H9 (cell line): ENCODE data around the gene NCAPG. TPM values are rescaled to one million over a fixed set of nuclear protein-coding genes. Genes with fewer than 3 reads are reported as not detected.

Experiments
- DNase-seq: peaks from one replicate; pipeline ENCODE4 v3.0.0-alpha.2; 2017
- H2AFZ ChIP-seq: one replicate; pipeline ENCODE4 v1.6.1; 2013; ENCODE audit warnings: mild to moderate bottlenecking, low read length, control low read depth, moderate library complexity
- H2AK5ac ChIP-seq: 2 replicates; pipeline ENCODE4 v1.6.1; 2013; ENCODE audit warnings: low read length, control low read depth, mixed read lengths; ENCODE audit not compliant: insufficient read length
- H2BK120ac ChIP-seq: one replicate; pipeline ENCODE4 v1.6.1; 2013; ENCODE audit warnings: low read depth, mild to moderate bottlenecking, low read length, control low read depth, inconsistent platforms; ENCODE audit not compliant: poor library complexity, severe bottlenecking
- H2BK12ac ChIP-seq: 2 replicates; pipeline ENCODE4 v1.6.1; 2013; ENCODE audit warnings: low read length, control low read depth, mixed read lengths, low read depth; ENCODE audit not compliant: insufficient read length
- H2BK15ac ChIP-seq: 2 replicates; pipeline ENCODE4 v1.6.1; 2013; ENCODE audit warnings: low read depth, low read length, control low read depth
- H2BK20ac ChIP-seq: one replicate; pipeline ENCODE4 v1.6.1; 2013; ENCODE audit warnings: low read depth, mild to moderate bottlenecking, low read length, control low read depth, inconsistent platforms; ENCODE audit not compliant: poor library complexity, severe bottlenecking
- H2BK5ac ChIP-seq: 2 replicates; pipeline ENCODE4 v1.6.1; 2013; ENCODE audit warnings: low read length, control low read depth, mixed read lengths; ENCODE audit not compliant: insufficient read length
- H3K14ac ChIP-seq: 2 replicates; pipeline ENCODE4 v1.6.1; 2013; ENCODE audit warnings: low read length, control low read depth; ENCODE audit not compliant: insufficient read depth
- H3K18ac ChIP-seq: 2 replicates; pipeline ENCODE4 v1.6.1; 2013; ENCODE audit warnings: low read depth, mild to moderate bottlenecking, mixed read lengths, low read length, control low read depth; ENCODE audit not compliant: insufficient read length
- H3K23ac ChIP-seq: 2 replicates; pipeline ENCODE4 v1.6.1; 2013; ENCODE audit warnings: low read length, control low read depth, mixed read lengths, low read depth; ENCODE audit not compliant: insufficient read length
- H3K23me2 ChIP-seq: 2 replicates; pipeline ENCODE4 v1.6.1; 2013; ENCODE audit warnings: low read depth, mild to moderate bottlenecking, mixed read lengths, low read length, control low read depth; ENCODE audit not compliant: insufficient read length, poor library complexity, severe bottlenecking
- H3K27ac ChIP-seq: 2 replicates; pipeline ENCODE4 v1.5.1; 2013; ENCODE audit warnings: low read length, control low read depth, mixed read lengths, low read depth; ENCODE audit not compliant: insufficient read length
- H3K27me3 ChIP-seq: 2 replicates; pipeline ENCODE4 v1.6.1; 2013; ENCODE audit warnings: low read length, control low read depth, inconsistent platforms; ENCODE audit not compliant: insufficient read depth
- H3K4ac ChIP-seq: 2 replicates; pipeline ENCODE4 v1.6.1; 2013; ENCODE audit warnings: low read depth, mild to moderate bottlenecking, control low read depth, inconsistent platforms, low read length, moderate library complexity
- H3K4me1 ChIP-seq: 2 replicates; pipeline ENCODE4 v1.6.1; 2013; ENCODE audit warnings: low read length, control low read depth, inconsistent platforms; ENCODE audit not compliant: insufficient read depth
- H3K4me2 ChIP-seq: 2 replicates; pipeline ENCODE4 v1.6.1; 2013; ENCODE audit warnings: low read length, control low read depth, mixed read lengths; ENCODE audit not compliant: insufficient read length, insufficient read depth
- H3K56ac ChIP-seq: 2 replicates; pipeline ENCODE4 v1.6.1; 2013; ENCODE audit warnings: low read depth, mild to moderate bottlenecking, mixed read lengths, low read length, control low read depth; ENCODE audit not compliant: insufficient read length
- H3K79me1 ChIP-seq: 2 replicates; pipeline ENCODE4 v1.6.1; 2013; ENCODE audit warnings: low read depth, mild to moderate bottlenecking, moderate library complexity, low read length, control low read depth, inconsistent platforms; ENCODE audit not compliant: insufficient read depth, poor library complexity, severe bottlenecking
- H3K79me2 ChIP-seq: 2 replicates; pipeline ENCODE4 v1.6.1; 2013; ENCODE audit warnings: low read length, control low read depth, inconsistent platforms; ENCODE audit not compliant: insufficient read depth
- H3K9ac ChIP-seq: 2 replicates; pipeline ENCODE4 v1.6.1; 2013; ENCODE audit warnings: low read length, control low read depth, mixed read lengths; ENCODE audit not compliant: insufficient read length; ENCODE audit errors: extremely low read depth
- H3K9me3 ChIP-seq: one replicate; pipeline ENCODE4 v1.6.1; 2013; ENCODE audit warnings: low read depth, low read length, inconsistent platforms; ENCODE audit not compliant: control insufficient read depth
- H3T11ph ChIP-seq: one replicate; pipeline ENCODE4 v1.6.1; 2013; ENCODE audit warnings: mild to moderate bottlenecking, low read length, control low read depth, inconsistent platforms
- H4K20me1 ChIP-seq: one replicate; pipeline ENCODE4 v1.6.1; 2013; ENCODE audit not compliant: control insufficient read depth, insufficient read length, insufficient read depth
- H4K5ac ChIP-seq: 2 replicates; pipeline ENCODE4 v1.6.1; 2013; ENCODE audit warnings: low read depth, mild to moderate bottlenecking, mixed read lengths, low read length, control low read depth; ENCODE audit not compliant: insufficient read length
- H4K8ac ChIP-seq: replicated peaks from 2 replicates; pipeline ENCODE4 v1.6.1; 2013; ENCODE audit warnings: low read length, control low read depth, mixed read lengths, low read depth; ENCODE audit not compliant: insufficient read length
- H4K91ac ChIP-seq: 2 replicates; pipeline ENCODE4 v1.6.1; 2013; ENCODE audit warnings: low read depth, mild to moderate bottlenecking, moderate library complexity, mixed read lengths, low read length, control low read depth; ENCODE audit not compliant: insufficient read length
- H3K27ac Mint-ChIP-seq, 3 experiments: 2 replicates in 2 of 3; 3 replicates in 1 of 3; pipeline ENCODE4 v1.8.0; 2020 to 2021; ENCODE audit warnings: mixed read lengths in 3 of 3, mild to moderate bottlenecking in 1 of 3, moderate library complexity in 1 of 3
- H3K27me3 Mint-ChIP-seq: 2 replicates; pipeline ENCODE4 v1.8.0; 2021; ENCODE audit warnings: low read depth, mild to moderate bottlenecking, moderate library complexity, mixed read lengths
- H3K36me3 Mint-ChIP-seq, 3 experiments: 2 replicates in 2 of 3; 3 replicates in 1 of 3; pipeline ENCODE4 v1.8.0; 2020 to 2021; ENCODE audit warnings: low read depth in 3 of 3, mixed read lengths in 3 of 3; ENCODE audit not compliant: insufficient read depth in 1 of 3
- H3K4me1 Mint-ChIP-seq, 2 experiments: 2 replicates each; pipeline ENCODE4 v1.8.0; 2020; ENCODE audit warnings: mixed read lengths in 2 of 2
- H3K4me3 Mint-ChIP-seq, 2 experiments: 2 replicates in 1 of 2; 3 replicates in 1 of 2; pipeline ENCODE4 v1.8.0; 2020 to 2021; ENCODE audit warnings: mild to moderate bottlenecking in 2 of 2, mixed read lengths in 2 of 2, moderate library complexity in 1 of 2
- H3K9me3 Mint-ChIP-seq, 2 experiments: 2 replicates in 1 of 2; 3 replicates in 1 of 2; pipeline ENCODE4 v1.8.0; 2020; ENCODE audit warnings: mild to moderate bottlenecking in 2 of 2, mixed read lengths in 2 of 2, moderate library complexity in 1 of 2
- WGBS: extraction: QIAGEN DNeasy Blood & Tissue Kit; methylation state at CpG from one replicate; pipeline ENCODE4 v1.1.7; 2013; ENCODE audit warnings: missing lambda C conversion rate, low lambda C conversion rate, mixed read lengths; ENCODE audit not compliant: insufficient read length; ENCODE audit errors: extremely low coverage; 5-methylcytosine and 5-hydroxymethylcytosine counted together
- total RNA-seq: library from RNA; stranded (reverse); gene quantifications from 2 replicates; pipeline ENCODE4 v1.2.1, GENCODE V29; 2021
- TF ChIP-seq, protein P1 (sequence below): fragments of 200-600 bp; sonication (generic); conservative IDR thresholded peaks from 3 replicates; pipeline ENCODE4 v1.8.0; 2021; ENCODE audit warnings: antibody characterized with exemption, mild to moderate bottlenecking

The NCAPG gene
- total RNA-seq, 1 experiment from 2014 or later: 48.8 TPM

GRCh38 chr4:17763416-17763815, 47.4 kb upstream of the NCAPG start:
- Histone ChIP-seq H2BK5ac (no peak overlapping the region), H3K79me1 (no peaks in the 10 kb centered on the region), H2BK20ac (no peak overlapping the region), H3K18ac (no peak overlapping the region), H3K27me3 (no peaks in the 10 kb centered on the region), H4K20me1 (no peaks in the 10 kb centered on the region), H2AK5ac (no peak overlapping the region), H4K8ac (no peak overlapping the region), H3K14ac (no peak overlapping the region), H3K9ac (no peak overlapping the region), H3K9me3 (peaks cover 4% of the 10 kb centered on the region), H3K79me2 (no peaks in the 10 kb centered on the region), H3K4me1 (peaks cover 5% of the 10 kb centered on the region; the same call in 1 of the 2 replicates), H2BK120ac (no peak overlapping the region), H3K4me2 (no peak overlapping the region), H3K56ac (no peak overlapping the region), H3K23me2 (no peaks in the 10 kb centered on the region), H4K91ac (no peak overlapping the region), H3K23ac (no peak overlapping the region), H3K4ac (no peak overlapping the region), H2BK15ac (no peak overlapping the region), H4K5ac (no peak overlapping the region), H3K27ac (no peak overlapping the region), H2BK12ac (no peak overlapping the region), H2AFZ (no peak overlapping the region), H3T11ph (no peak overlapping the region)
- peaks cover 15 to 20% of the 10 kb centered on the region in 2 experiments; a peak in 4 of 5 replicates for H3K9me3 Mint-ChIP-seq
- H3K27me3 Mint-ChIP-seq: peaks cover under 1% of the 10 kb centered on the region
- peaks cover 0 to 11% (median 8%) of the 10 kb centered on the region in 3 experiments; a peak in 2 of 7 replicates for H3K36me3 Mint-ChIP-seq
- H3K27ac Mint-ChIP-seq: no peak overlapping the region
- peaks cover 9 to 13% of the 10 kb centered on the region in 2 experiments for H3K4me1 Mint-ChIP-seq
- H3K4me3 Mint-ChIP-seq: no peak overlapping the region
- no peak for DNase-seq
- no CpG with 5 or more reads among the region's 3 CpGs for WGBS
- TF ChIP-seq, protein P1, sequence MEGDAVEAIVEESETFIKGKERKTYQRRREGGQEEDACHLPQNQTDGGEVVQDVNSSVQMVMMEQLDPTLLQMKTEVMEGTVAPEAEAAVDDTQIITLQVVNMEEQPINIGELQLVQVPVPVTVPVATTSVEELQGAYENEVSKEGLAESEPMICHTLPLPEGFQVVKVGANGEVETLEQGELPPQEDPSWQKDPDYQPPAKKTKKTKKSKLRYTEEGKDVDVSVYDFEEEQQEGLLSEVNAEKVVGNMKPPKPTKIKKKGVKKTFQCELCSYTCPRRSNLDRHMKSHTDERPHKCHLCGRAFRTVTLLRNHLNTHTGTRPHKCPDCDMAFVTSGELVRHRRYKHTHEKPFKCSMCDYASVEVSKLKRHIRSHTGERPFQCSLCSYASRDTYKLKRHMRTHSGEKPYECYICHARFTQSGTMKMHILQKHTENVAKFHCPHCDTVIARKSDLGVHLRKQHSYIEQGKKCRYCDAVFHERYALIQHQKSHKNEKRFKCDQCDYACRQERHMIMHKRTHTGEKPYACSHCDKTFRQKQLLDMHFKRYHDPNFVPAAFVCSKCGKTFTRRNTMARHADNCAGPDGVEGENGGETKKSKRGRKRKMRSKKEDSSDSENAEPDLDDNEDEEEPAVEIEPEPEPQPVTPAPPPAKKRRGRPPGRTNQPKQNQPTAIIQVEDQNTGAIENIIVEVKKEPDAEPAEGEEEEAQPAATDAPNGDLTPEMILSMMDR: no peak
